Measurements from ENCODE around the gene MCF2L.
"Not testable (repeated sequence)": the region's sequence is repeated elsewhere in the genome, so short reads cannot be mapped to it uniquely, and the experiment has no call there.

DNA sequence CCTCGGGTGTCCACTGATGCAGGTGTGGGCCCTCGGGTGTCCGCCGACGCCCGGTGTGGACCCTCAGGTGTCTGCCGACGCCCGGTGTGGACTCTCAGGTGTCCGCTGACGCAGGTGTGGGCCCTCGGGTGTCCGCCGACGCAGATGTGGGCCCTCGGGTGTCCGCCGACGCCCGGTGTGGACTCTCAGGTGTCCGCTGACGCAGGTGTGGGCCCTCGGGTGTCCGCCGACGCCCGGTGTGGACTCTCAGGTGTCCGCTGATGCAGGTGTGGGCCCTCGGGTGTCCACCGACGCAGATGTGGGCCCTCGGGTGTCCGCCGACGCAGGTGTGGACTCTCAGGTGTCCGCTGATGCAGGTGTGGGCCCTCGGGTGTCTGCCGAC, 61.2 kb downstream of the MCF2L start:
- TF ChIP-seq CTCF (conservative IDR thresholded peaks at IDR 0.05; ENCODE audit: low read depth, low read length); EZH2 (IDR thresholded peaks at IDR 0.05; ENCODE audit: borderline replicate concordance, low read depth, low read length, poor library complexity, severe bottlenecking): not testable (repeated sequence)
